22Rv1 (cell line): ENCODE data around the gene KATNAL2.
"Not testable (repeated sequence)": the region's sequence is repeated elsewhere in the genome, so short reads cannot be mapped to it uniquely, and the experiment has no call there.

ENCODE experiments used
- CTCF ChIP-seq: fragments of 450-650 bp; IDR thresholded peaks from 2 replicates; pipeline ENCODE4 v1.5.1; 2017; ENCODE audit warnings: mild to moderate bottlenecking
- ZFX ChIP-seq: fragments of 450-650 bp; IDR thresholded peaks from 2 replicates; pipeline ENCODE4 v1.6.1; 2017; ENCODE audit warnings: antibody characterized with exemption, borderline replicate concordance

GRCh38 chr18:47029684-47030353, 112.4 kb downstream of the KATNAL2 start:
- TF ChIP-seq CTCF, ZFX: not testable (repeated sequence)
